CD14-positive monocyte (primary cell): ENCODE results near the gene BTC. TPM values are rescaled to one million over a fixed set of nuclear protein-coding genes. Genes with fewer than 3 reads are reported as not detected.

Experiments
- DNase-seq, 3 donors: peaks; one replicate each; pipeline ENCODE4 v3.0.0-alpha.2; 2011 to 2022
- H2AFZ ChIP-seq: 2 replicates; pipeline ENCODE4 v1.6.0; 2012; ENCODE audit warnings: mild to moderate bottlenecking, low read depth, low read length, inconsistent platforms; ENCODE audit not compliant: insufficient read depth, poor library complexity, severe bottlenecking
- H3K27ac ChIP-seq, 2 donors: 1 replicate in 1 of 2; 2 replicates in 1 of 2; pipeline ENCODE4 v1.5.1; 2012 to 2013; ENCODE audit warnings: low read length in 2 of 2, control low read depth in 1 of 2, inconsistent platforms in 1 of 2, low read depth in 1 of 2, mild to moderate bottlenecking in 1 of 2
- H3K27me3 ChIP-seq, 2 donors: one replicate each; pipeline versions ENCODE4 v1.6.0 to v1.6.1; 2011 to 2013; ENCODE audit warnings: low read length in 2 of 2; ENCODE audit not compliant: control insufficient read depth in 2 of 2, insufficient read depth in 2 of 2
- H3K36me3 ChIP-seq, 2 donors: replicated peaks in 1 of 2; 1 replicate in 1 of 2; 2 replicates in 1 of 2; pipeline versions ENCODE4 v1.5.1 to v1.6.1; 2012 to 2013; ENCODE audit warnings: low read length in 2 of 2, control low read depth in 1 of 2, inconsistent platforms in 1 of 2, mild to moderate bottlenecking in 1 of 2; ENCODE audit not compliant: insufficient read depth in 2 of 2, control insufficient read depth in 1 of 2
- H3K4me1 ChIP-seq, 2 donors: 1 replicate in 1 of 2; 2 replicates in 1 of 2; pipeline versions ENCODE4 v1.5.1 to v1.6.1; 2012 to 2013; ENCODE audit warnings: low read length in 2 of 2, control low read depth in 1 of 2, inconsistent platforms in 1 of 2, mild to moderate bottlenecking in 1 of 2, moderate library complexity in 1 of 2; ENCODE audit not compliant: insufficient read depth in 2 of 2, control insufficient read depth in 1 of 2
- H3K4me2 ChIP-seq: replicated peaks from 2 replicates; pipeline ENCODE3; 2012; ENCODE audit warnings: low read length, moderate library complexity, mild to moderate bottlenecking; ENCODE audit not compliant: poor library complexity, severe bottlenecking; ENCODE audit errors: extremely low read depth
- H3K4me3 ChIP-seq, 3 experiments: fragments of 200-600 bp in 1 of 3; sonication (generic) in 1 of 3; replicated peaks in 1 of 3; 1 replicate in 2 of 3; 2 replicates in 1 of 3; pipeline ENCODE4 v1.5.1; 2011 to 2013; ENCODE audit warnings: low read length in 3 of 3, mild to moderate bottlenecking in 3 of 3, control low read depth in 2 of 3, low read depth in 2 of 3, inconsistent platforms in 1 of 3, moderate library complexity in 1 of 3
- H3K79me2 ChIP-seq: 2 replicates; pipeline ENCODE4 v1.6.0; 2012; ENCODE audit warnings: mild to moderate bottlenecking, control low read depth, inconsistent platforms, low read length, moderate library complexity; ENCODE audit not compliant: insufficient read depth
- H3K9ac ChIP-seq: 2 replicates; pipeline ENCODE4 v1.6.0; 2017; ENCODE audit warnings: low read length, mild to moderate bottlenecking; ENCODE audit not compliant: insufficient read depth, poor library complexity, severe bottlenecking
- H3K9me3 ChIP-seq, 2 donors: replicated peaks in 1 of 2; 1 replicate in 1 of 2; 2 replicates in 1 of 2; pipeline versions ENCODE4 v1.5.1 to v1.6.1; 2012 to 2013; ENCODE audit warnings: low read length in 2 of 2, control low read depth in 1 of 2; ENCODE audit not compliant: control insufficient read depth in 1 of 2, insufficient read depth in 1 of 2
- H4K20me1 ChIP-seq: 2 replicates; pipeline ENCODE4 v1.6.0; 2012; ENCODE audit warnings: mild to moderate bottlenecking, low read length, control low read depth, moderate library complexity; ENCODE audit not compliant: insufficient read depth
- H3K27ac Mint-ChIP-seq, 7 donors: one replicate each; pipeline ENCODE4 v1.8.0; 2020; ENCODE audit warnings: mild to moderate bottlenecking in 7 of 7, mixed read lengths in 7 of 7, moderate library complexity in 6 of 7, inconsistent platforms in 2 of 7
- H3K27me3 Mint-ChIP-seq, 3 donors: one replicate each; pipeline ENCODE4 v1.8.0; 2021 to 2022; ENCODE audit warnings: low read depth in 3 of 3, mild to moderate bottlenecking in 3 of 3, mixed read lengths in 3 of 3, moderate library complexity in 3 of 3, inconsistent platforms in 1 of 3
- H3K36me3 Mint-ChIP-seq, 2 donors: one replicate each; pipeline ENCODE4 v1.8.0; 2020; ENCODE audit warnings: mixed read lengths in 2 of 2, inconsistent platforms in 1 of 2, mild to moderate bottlenecking in 1 of 2
- H3K4me1 Mint-ChIP-seq: one replicate; pipeline ENCODE4 v1.8.0; 2020; ENCODE audit warnings: mild to moderate bottlenecking, mixed read lengths
- H3K4me3 Mint-ChIP-seq, 2 donors: one replicate each; pipeline ENCODE4 v1.8.0; 2020; ENCODE audit warnings: mild to moderate bottlenecking in 2 of 2, mixed read lengths in 2 of 2, moderate library complexity in 1 of 2
- H3K9me3 Mint-ChIP-seq, 7 donors: one replicate each; pipeline ENCODE4 v1.8.0; 2020 to 2022; ENCODE audit warnings: mixed read lengths in 7 of 7, mild to moderate bottlenecking in 6 of 7, moderate library complexity in 6 of 7, inconsistent platforms in 2 of 7
- WGBS: methylation state at CpG from one replicate; pipeline ENCODE4 v1.1.5; 2013; ENCODE audit warnings: missing lambda C conversion rate; ENCODE audit not compliant: insufficient coverage; 5-methylcytosine and 5-hydroxymethylcytosine counted together
- intact Hi-C, 2 donors: fragments of 100-400 bp; cut with micrococcal nuclease; formaldehyde crosslinking; loops; one replicate each; pipeline versions ENCODE4 v1.15.0 to v1.15.1; 2023
- polyA plus RNA-seq, 3 donors: library from polyadenylated mRNA; depleted of rRNA in 1 of 3; unstranded in 2 of 3; stranded (reverse) in 1 of 3; fragments of 300-500 nt in 2 of 3; fragments of >200 nt in 1 of 3; fragmentation: Illumina TruSeq in 2 of 3; gene quantifications; 1 replicate in 2 of 3; 2 replicates in 1 of 3; pipeline ENCODE4 v1.2.3, GENCODE V29; 2012 to 2021
- TF ChIP-seq, protein P1 (sequence below): fragments of 200-600 bp; IDR thresholded peaks from one replicate; pipeline ENCODE4 v1.8.0; 2022; ENCODE audit warnings: antibody characterized with exemption, mild to moderate bottlenecking

The BTC gene
- polyA plus RNA-seq, 3 donors: not detected

DNA sequence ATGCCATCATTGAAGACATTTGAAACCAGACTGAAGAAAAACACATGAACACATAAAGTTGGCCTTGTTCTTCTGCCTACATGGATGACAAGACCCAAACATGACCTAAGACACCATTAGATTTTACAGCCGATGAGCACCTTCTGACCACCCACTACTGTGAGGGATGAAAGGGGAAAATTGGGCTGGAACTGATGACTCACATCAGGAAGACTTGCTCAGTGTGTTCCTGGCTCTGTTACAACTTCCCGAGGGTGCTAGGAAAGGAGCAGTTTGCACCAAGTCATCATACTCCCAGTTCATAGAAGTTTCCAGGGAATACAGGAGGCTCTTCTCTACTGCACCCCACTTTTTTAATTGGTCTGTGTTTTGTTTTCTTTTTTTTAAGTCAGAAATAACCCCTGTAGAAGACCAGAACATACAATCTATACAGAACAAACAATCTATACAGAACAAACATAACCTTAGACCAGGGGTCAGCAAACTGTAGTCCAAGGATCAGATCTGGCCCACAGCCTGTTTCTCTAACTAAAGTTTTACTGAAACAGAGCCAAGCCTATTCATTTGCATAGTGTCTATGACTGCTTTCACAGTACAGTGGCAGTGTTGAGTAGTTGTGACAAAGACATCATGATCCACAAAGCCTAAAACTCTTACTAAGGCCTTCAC, 25.3 kb downstream of the BTC start:
- intact Hi-C loops: no loop called here
- Histone ChIP-seq H3K79me2 (no peaks in the 10 kb centered on the region), H4K20me1 (no peaks in the 10 kb centered on the region), H3K27me3 (no peaks in the 10 kb centered on the region), H3K36me3 (no peaks in the 10 kb centered on the region), H3K27ac (no peak overlapping the region), H3K4me2 (no peak overlapping the region), H2AFZ (no peak overlapping the region), H3K9ac (no peak overlapping the region), H3K9me3 (no peaks in the 10 kb centered on the region), H3K4me3 (no peak overlapping the region), H3K4me1 (no peaks in the 10 kb centered on the region)
- Mint-ChIP-seq H3K27me3 (no peaks in the 10 kb centered on the region), H3K4me1 (no peaks in the 10 kb centered on the region), H3K4me3 (no peak overlapping the region), H3K36me3 (no peaks in the 10 kb centered on the region), H3K27ac (no peak overlapping the region), H3K9me3 (peaks cover 0 to 6% (median 0%) of the 10 kb centered on the region in 7 donors)
- TF ChIP-seq, protein P1, sequence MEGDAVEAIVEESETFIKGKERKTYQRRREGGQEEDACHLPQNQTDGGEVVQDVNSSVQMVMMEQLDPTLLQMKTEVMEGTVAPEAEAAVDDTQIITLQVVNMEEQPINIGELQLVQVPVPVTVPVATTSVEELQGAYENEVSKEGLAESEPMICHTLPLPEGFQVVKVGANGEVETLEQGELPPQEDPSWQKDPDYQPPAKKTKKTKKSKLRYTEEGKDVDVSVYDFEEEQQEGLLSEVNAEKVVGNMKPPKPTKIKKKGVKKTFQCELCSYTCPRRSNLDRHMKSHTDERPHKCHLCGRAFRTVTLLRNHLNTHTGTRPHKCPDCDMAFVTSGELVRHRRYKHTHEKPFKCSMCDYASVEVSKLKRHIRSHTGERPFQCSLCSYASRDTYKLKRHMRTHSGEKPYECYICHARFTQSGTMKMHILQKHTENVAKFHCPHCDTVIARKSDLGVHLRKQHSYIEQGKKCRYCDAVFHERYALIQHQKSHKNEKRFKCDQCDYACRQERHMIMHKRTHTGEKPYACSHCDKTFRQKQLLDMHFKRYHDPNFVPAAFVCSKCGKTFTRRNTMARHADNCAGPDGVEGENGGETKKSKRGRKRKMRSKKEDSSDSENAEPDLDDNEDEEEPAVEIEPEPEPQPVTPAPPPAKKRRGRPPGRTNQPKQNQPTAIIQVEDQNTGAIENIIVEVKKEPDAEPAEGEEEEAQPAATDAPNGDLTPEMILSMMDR: no peak
- 100% methylated on average over 1 of the region's 2 CpGs for WGBS
- no peak for DNase-seq

DNA sequence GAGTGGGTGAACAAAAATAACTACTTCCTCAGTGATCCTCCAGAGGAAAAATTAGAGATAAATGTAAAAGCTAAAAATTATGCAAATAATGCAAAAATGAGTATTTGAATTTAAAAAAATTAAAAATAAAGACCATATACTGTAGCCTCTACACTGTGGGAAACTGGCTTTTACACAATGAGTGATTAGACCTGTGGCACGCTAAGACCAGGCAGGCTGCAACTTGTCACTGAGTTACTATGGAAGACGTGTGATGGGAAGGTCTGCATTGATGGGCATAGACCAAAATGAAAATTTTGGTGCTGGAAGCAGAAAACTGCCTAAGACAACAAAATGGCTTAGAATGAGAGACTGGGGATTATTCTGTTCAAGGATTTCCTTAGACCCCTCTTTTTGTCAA, 30.2 kb downstream of the BTC start:
- Mint-ChIP-seq H3K27ac (no peak overlapping the region), H3K9me3 (peaks cover 0 to 8% (median 0%) of the 10 kb centered on the region in 7 donors), H3K36me3 (no peaks in the 10 kb centered on the region), H3K4me3 (no peak overlapping the region), H3K4me1 (no peaks in the 10 kb centered on the region), H3K27me3 (peaks cover 0 to 1% (median 0%) of the 10 kb centered on the region in 3 donors)
- H3K4me3 ChIP-seq: no peak overlapping the region
- H3K27ac ChIP-seq: no peak overlapping the region
- no peak for DNase-seq
- no peak overlapping the region for H3K9ac ChIP-seq
- intact Hi-C loops: no loop called here
- no peaks in the 10 kb centered on the region for H3K36me3 ChIP-seq
- no peaks in the 10 kb centered on the region for H3K9me3 ChIP-seq
- H3K4me2 ChIP-seq: no peak overlapping the region
- H3K79me2 ChIP-seq: no peaks in the 10 kb centered on the region
- no peaks in the 10 kb centered on the region for H4K20me1 ChIP-seq
- H2AFZ ChIP-seq: no peak overlapping the region
- WGBS: no CpG with 5 or more reads among the region's 2 CpGs
- H3K4me1 ChIP-seq: no peaks in the 10 kb centered on the region
- no peaks in the 10 kb centered on the region for H3K27me3 ChIP-seq
- TF ChIP-seq, protein P1: no peak
